ENCODE measurements around the gene TANK.

DNA sequence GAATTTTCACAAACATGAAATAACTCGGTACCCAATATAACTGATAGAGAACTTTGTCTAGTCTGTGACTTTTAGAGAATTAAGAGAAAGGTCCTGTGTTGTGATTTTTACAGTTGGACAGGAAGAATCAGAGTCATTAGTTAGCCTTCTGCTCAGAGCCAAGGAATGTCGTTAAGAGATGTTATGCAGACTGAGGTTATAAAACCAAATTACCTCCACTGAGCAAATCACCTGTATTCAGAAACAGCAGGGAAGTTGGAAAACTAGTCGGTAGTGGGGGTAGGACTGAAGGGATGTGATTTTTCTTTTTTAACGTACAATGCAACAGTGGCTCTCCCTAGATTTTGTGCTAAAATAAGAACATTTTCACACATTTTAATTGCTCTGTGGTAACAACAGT lies 18.5 kb downstream of the TANK start:
- TF ChIP-seq NR2C2 (CRISPR knock-in tag; IDR thresholded peaks at IDR 0.05): no peak
- no peak for TF ChIP-seq ELF4 (CRISPR knock-in tag; IDR thresholded peaks at IDR 0.05; ENCODE audit: low read depth)
- TF ChIP-seq, protein P1, sequence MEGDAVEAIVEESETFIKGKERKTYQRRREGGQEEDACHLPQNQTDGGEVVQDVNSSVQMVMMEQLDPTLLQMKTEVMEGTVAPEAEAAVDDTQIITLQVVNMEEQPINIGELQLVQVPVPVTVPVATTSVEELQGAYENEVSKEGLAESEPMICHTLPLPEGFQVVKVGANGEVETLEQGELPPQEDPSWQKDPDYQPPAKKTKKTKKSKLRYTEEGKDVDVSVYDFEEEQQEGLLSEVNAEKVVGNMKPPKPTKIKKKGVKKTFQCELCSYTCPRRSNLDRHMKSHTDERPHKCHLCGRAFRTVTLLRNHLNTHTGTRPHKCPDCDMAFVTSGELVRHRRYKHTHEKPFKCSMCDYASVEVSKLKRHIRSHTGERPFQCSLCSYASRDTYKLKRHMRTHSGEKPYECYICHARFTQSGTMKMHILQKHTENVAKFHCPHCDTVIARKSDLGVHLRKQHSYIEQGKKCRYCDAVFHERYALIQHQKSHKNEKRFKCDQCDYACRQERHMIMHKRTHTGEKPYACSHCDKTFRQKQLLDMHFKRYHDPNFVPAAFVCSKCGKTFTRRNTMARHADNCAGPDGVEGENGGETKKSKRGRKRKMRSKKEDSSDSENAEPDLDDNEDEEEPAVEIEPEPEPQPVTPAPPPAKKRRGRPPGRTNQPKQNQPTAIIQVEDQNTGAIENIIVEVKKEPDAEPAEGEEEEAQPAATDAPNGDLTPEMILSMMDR (IDR thresholded peaks at IDR 0.05): no peak
- no peak for TF ChIP-seq JUN (CRISPR knock-in tag; IDR thresholded peaks at IDR 0.05)
- TF ChIP-seq, protein P2, sequence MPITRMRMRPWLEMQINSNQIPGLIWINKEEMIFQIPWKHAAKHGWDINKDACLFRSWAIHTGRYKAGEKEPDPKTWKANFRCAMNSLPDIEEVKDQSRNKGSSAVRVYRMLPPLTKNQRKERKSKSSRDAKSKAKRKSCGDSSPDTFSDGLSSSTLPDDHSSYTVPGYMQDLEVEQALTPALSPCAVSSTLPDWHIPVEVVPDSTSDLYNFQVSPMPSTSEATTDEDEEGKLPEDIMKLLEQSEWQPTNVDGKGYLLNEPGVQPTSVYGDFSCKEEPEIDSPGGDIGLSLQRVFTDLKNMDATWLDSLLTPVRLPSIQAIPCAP (CRISPR knock-in tag; IDR thresholded peaks at IDR 0.05): no peak
- no peak for TF ChIP-seq SP1 (CRISPR knock-in tag; conservative IDR thresholded peaks at IDR 0.05)
- TF ChIP-seq, protein P3, sequence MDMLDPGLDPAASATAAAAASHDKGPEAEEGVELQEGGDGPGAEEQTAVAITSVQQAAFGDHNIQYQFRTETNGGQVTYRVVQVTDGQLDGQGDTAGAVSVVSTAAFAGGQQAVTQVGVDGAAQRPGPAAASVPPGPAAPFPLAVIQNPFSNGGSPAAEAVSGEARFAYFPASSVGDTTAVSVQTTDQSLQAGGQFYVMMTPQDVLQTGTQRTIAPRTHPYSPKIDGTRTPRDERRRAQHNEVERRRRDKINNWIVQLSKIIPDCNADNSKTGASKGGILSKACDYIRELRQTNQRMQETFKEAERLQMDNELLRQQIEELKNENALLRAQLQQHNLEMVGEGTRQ (CRISPR knock-in tag; IDR thresholded peaks at IDR 0.05): no peak
- TF ChIP-seq CREB1 (CRISPR knock-in tag; IDR thresholded peaks at IDR 0.05): no peak
- TF ChIP-seq KAT7 (CRISPR knock-in tag; IDR thresholded peaks at IDR 0.05; ENCODE audit: borderline replicate concordance): no peak

Measured in WTC11 (cell line).